Nephron (organoid): ENCODE results near the gene MFSD6.

Experiments used
- H3K27ac Mint-ChIP-seq, 3 experiments: 2 replicates each; pipeline ENCODE4 v1.8.0; 2020; ENCODE audit warnings: mixed read lengths in 3 of 3, mild to moderate bottlenecking in 2 of 3, moderate library complexity in 1 of 3
- H3K27me3 Mint-ChIP-seq: 2 replicates; pipeline ENCODE4 v1.8.0; 2021; ENCODE audit warnings: low read depth, mild to moderate bottlenecking, moderate library complexity, mixed read lengths
- H3K36me3 Mint-ChIP-seq: 2 replicates; pipeline ENCODE4 v1.8.0; 2020; ENCODE audit warnings: low read depth, mixed read lengths
- H3K4me1 Mint-ChIP-seq: 2 replicates; pipeline ENCODE4 v1.8.0; 2020; ENCODE audit warnings: mixed read lengths
- H3K4me3 Mint-ChIP-seq, 3 experiments: 2 replicates each; pipeline ENCODE4 v1.8.0; 2020; ENCODE audit warnings: mild to moderate bottlenecking in 3 of 3, mixed read lengths in 3 of 3, moderate library complexity in 2 of 3
- H3K9me3 Mint-ChIP-seq: 2 replicates; pipeline ENCODE4 v1.8.0; 2020; ENCODE audit warnings: mixed read lengths
- CTCF ChIP-seq, 3 experiments: fragments of 200-600 bp; sonication (generic); IDR thresholded peaks; one replicate each; pipeline ENCODE4 v1.5.0; 2021; ENCODE audit warnings: antibody characterized with exemption in 3 of 3; ENCODE audit not compliant: unreplicated experiment in 3 of 3

Gene MFSD6

GRCh38 chr2:190396271-190396670 is 11.9 kb upstream of the MFSD6 start:
- Mint-ChIP-seq H3K4me1 (no peaks in the 10 kb centered on the region), H3K27ac (no peak overlapping the region), H3K27me3 (peaks cover 22% of the 10 kb centered on the region), H3K36me3 (no peaks in the 10 kb centered on the region), H3K4me3 (no peak overlapping the region), H3K9me3 (no peaks in the 10 kb centered on the region)
- no peak for TF ChIP-seq CTCF (IDR thresholded peaks at IDR 0.05; ENCODE audit: unreplicated experiment in 3 of 3)

GRCh38 chr2:190402986-190403603 is 5.1 kb upstream of the MFSD6 start:
- Mint-ChIP-seq H3K4me3 (no peak overlapping the region), H3K27me3 (peaks cover 6% of the 10 kb centered on the region), H3K27ac (no peak overlapping the region), H3K4me1 (no peaks in the 10 kb centered on the region), H3K9me3 (no peaks in the 10 kb centered on the region), H3K36me3 (no peaks in the 10 kb centered on the region)
- no peak for TF ChIP-seq CTCF (IDR thresholded peaks at IDR 0.05; ENCODE audit: unreplicated experiment in 3 of 3)

- Mint-ChIP-seq H3K4me1 (no peaks in the 10 kb centered on the region), H3K9me3 (no peaks in the 10 kb centered on the region), H3K4me3 (no peak overlapping the region), H3K27me3 (peaks cover 14% of the 10 kb centered on the region), H3K36me3 (no peaks in the 10 kb centered on the region), H3K27ac (no peak overlapping the region)
- no peak for TF ChIP-seq CTCF (IDR thresholded peaks at IDR 0.05; ENCODE audit: unreplicated experiment in 3 of 3)
Measured at GRCh38 chr2:190404487-190404886, 3.7 kb upstream of the MFSD6 start.

- Mint-ChIP-seq H3K4me1 (no peaks in the 10 kb centered on the region), H3K4me3 (no peak overlapping the region), H3K9me3 (no peaks in the 10 kb centered on the region), H3K27ac (no peak overlapping the region), H3K36me3 (no peaks in the 10 kb centered on the region), H3K27me3 (peaks cover 20% of the 10 kb centered on the region)
- TF ChIP-seq CTCF (IDR thresholded peaks at IDR 0.05; ENCODE audit: unreplicated experiment in 3 of 3): no peak
Measured at GRCh38 chr2:190405070-190405469, 3.1 kb upstream of the MFSD6 start.

GRCh38 chr2:190405995-190406394 is 2.2 kb upstream of the MFSD6 start:
- TF ChIP-seq CTCF (IDR thresholded peaks at IDR 0.05; ENCODE audit: unreplicated experiment in 3 of 3): no peak
- Mint-ChIP-seq H3K27ac (no peak overlapping the region), H3K36me3 (no peaks in the 10 kb centered on the region), H3K9me3 (no peaks in the 10 kb centered on the region), H3K4me1 (no peaks in the 10 kb centered on the region), H3K27me3 (peaks cover 27% of the 10 kb centered on the region), H3K4me3 (no peak overlapping the region)

- Mint-ChIP-seq H3K27me3 (peaks cover 29% of the 10 kb centered on the region), H3K9me3 (no peaks in the 10 kb centered on the region), H3K27ac (no peak overlapping the region), H3K36me3 (no peaks in the 10 kb centered on the region), H3K4me1 (no peaks in the 10 kb centered on the region), H3K4me3 (no peak overlapping the region)
- TF ChIP-seq CTCF (IDR thresholded peaks at IDR 0.05; ENCODE audit: unreplicated experiment in 3 of 3): no peak
Measured at GRCh38 chr2:190406805-190407204, 1.4 kb upstream of the MFSD6 start.
